GM12878 (cell line): ENCODE measurements around the gene SUPT4H1. TPM values are rescaled to one million over a fixed set of nuclear protein-coding genes. Genes with fewer than 3 reads are reported as not detected.

ENCODE experiments used
- ATF7 ChIP-seq: fragments of 450-650 bp; IDR thresholded peaks from 2 replicates; pipeline ENCODE4 v1.6.1; 2016; ENCODE audit warnings: low read depth, mild to moderate bottlenecking
- DPF2 ChIP-seq: fragments of 450-650 bp; IDR thresholded peaks from 2 replicates; pipeline ENCODE4 v1.6.1; 2017; ENCODE audit warnings: mild to moderate bottlenecking
- EED ChIP-seq: sonication (generic); IDR thresholded peaks from 2 replicates; pipeline ENCODE4 v1.6.1; 2016; ENCODE audit warnings: antibody characterized with exemption, low read depth
- GATAD2B ChIP-seq: fragments of 450-650 bp; conservative IDR thresholded peaks from 2 replicates; pipeline ENCODE4 v1.6.1; 2017; ENCODE audit warnings: low read depth, mild to moderate bottlenecking, moderate library complexity
- IKZF1 ChIP-seq: fragments of 450-650 bp; conservative IDR thresholded peaks from 2 replicates; pipeline ENCODE4 v1.6.1; 2017; ENCODE audit warnings: antibody characterized with exemption, mild to moderate bottlenecking
- IRF4 ChIP-seq: IDR thresholded peaks from 2 replicates; pipeline ENCODE4 v1.6.1; 2011; ENCODE audit warnings: low read depth, low read length
- JUND ChIP-seq: IDR thresholded peaks from 2 replicates; pipeline ENCODE4 v1.6.1; 2012; ENCODE audit warnings: low read depth, mild to moderate bottlenecking, low read length, improper control_type of control experiment, moderate library complexity
- MEF2B ChIP-seq: fragments of 450-650 bp; IDR thresholded peaks from 2 replicates; pipeline ENCODE4 v1.6.1; 2018; ENCODE audit warnings: mild to moderate bottlenecking, moderate library complexity; ENCODE audit not compliant: partially characterized antibody, poor library complexity, severe bottlenecking
- MTA3 ChIP-seq: IDR thresholded peaks from 2 replicates; pipeline ENCODE4 v1.6.1; 2012; ENCODE audit warnings: low read length, inconsistent platforms, borderline replicate concordance
- PML ChIP-seq: IDR thresholded peaks from 2 replicates; pipeline ENCODE4 v1.6.1; 2012; ENCODE audit warnings: low read length, inconsistent platforms
- POLR2AphosphoS5 ChIP-seq: IDR thresholded peaks from 2 replicates; pipeline ENCODE4 v1.6.1; 2011; ENCODE audit warnings: mild to moderate bottlenecking, low read length, inconsistent platforms
- POU2F2 ChIP-seq: IDR thresholded peaks from 3 replicates; pipeline ENCODE4 v1.6.1; 2011; ENCODE audit warnings: low read depth, mild to moderate bottlenecking, low read length, borderline replicate concordance
- RAD51 ChIP-seq: fragments of 450-650 bp; IDR thresholded peaks from 2 replicates; pipeline ENCODE4 v1.6.1; 2016; ENCODE audit warnings: moderate library complexity, mild to moderate bottlenecking, inconsistent platforms
- SMARCA5 ChIP-seq: fragments of 450-650 bp; IDR thresholded peaks from 2 replicates; pipeline ENCODE4 v1.6.1; 2017; ENCODE audit warnings: mild to moderate bottlenecking
- SRF ChIP-seq, 2 experiments: IDR thresholded peaks; 2 replicates each; pipeline ENCODE4 v1.6.1; 2011; ENCODE audit warnings: low read depth in 2 of 2, low read length in 2 of 2, mild to moderate bottlenecking in 1 of 2, moderate library complexity in 1 of 2
- STAT3 ChIP-seq: IDR thresholded peaks from 2 replicates; pipeline ENCODE4 v1.6.1; 2011; ENCODE audit warnings: low read depth, low read length, improper control_type of control experiment
- WRNIP1 ChIP-seq: IDR thresholded peaks from 2 replicates; pipeline ENCODE4 v1.6.1; 2011; ENCODE audit warnings: low read depth, low read length, improper control_type of control experiment, borderline replicate concordance
- ZNF217 ChIP-seq: fragments of 450-650 bp; IDR thresholded peaks from 2 replicates; pipeline ENCODE4 v1.6.1; 2017; ENCODE audit warnings: antibody characterized with exemption, mild to moderate bottlenecking
- polyA plus RNA-seq, 11 experiments: library from polyadenylated mRNA; depleted of rRNA in 4 of 11; unstranded in 6 of 11; stranded (reverse) in 5 of 11; fragments of >200 nt; fragmentation: Nextera tagmentation in 4 of 11; fragmentation: Illumina TruSeq in 1 of 11; extraction: Ambion mirVana in 4 of 11; extraction: Trizol in 1 of 11; gene quantifications; 1 replicate in 1 of 11; 2 replicates in 10 of 11; pipeline versions ENCODE4 v1.2.1 to v1.2.3, GENCODE V29; 2011 to 2016; ENCODE audit warnings: inconsistent platforms in 2 of 11, missing spikeins in 2 of 11, low read depth in 1 of 11
- total RNA-seq, 4 experiments: library from RNA; depleted of rRNA in 3 of 4; stranded (reverse); fragments of >200 nt in 3 of 4; fragmentation: Illumina TruSeq in 1 of 4; extraction: Trizol in 1 of 4; gene quantifications; 2 replicates each; pipeline versions ENCODE4 v1.2.1 to v1.2.3, GENCODE V29; 2013 to 2021
- TF ChIP-seq, protein P1 (sequence below): fragments of 450-650 bp; IDR thresholded peaks from 2 replicates; pipeline ENCODE4 v1.6.1; 2018; ENCODE audit warnings: borderline replicate concordance, mild to moderate bottlenecking; ENCODE audit not compliant: partially characterized antibody
- TF ChIP-seq, protein P2 (sequence below): IDR thresholded peaks from 2 replicates; pipeline ENCODE4 v1.6.1; 2011; ENCODE audit warnings: borderline replicate concordance, low read depth, mild to moderate bottlenecking, moderate library complexity, mixed read lengths, low read length; ENCODE audit not compliant: insufficient read depth; ENCODE audit errors: extremely low read length
- TF ChIP-seq, protein P3 (sequence below): fragments of 450-650 bp; conservative IDR thresholded peaks from 2 replicates; pipeline ENCODE4 v1.6.1; 2017; ENCODE audit warnings: mild to moderate bottlenecking, moderate library complexity
- TF ChIP-seq, protein P4 (sequence below): fragments of 150-350 bp; IDR thresholded peaks from 2 replicates; pipeline ENCODE4 v1.6.1; 2016; ENCODE audit warnings: low read depth, low read length

Gene SUPT4H1
- total and polyA plus RNA-seq, 10 of the 15 experiments (the other 5 are each of a cell fraction or from before 2014, with no cell fraction given), result 83.8 to 293 (median 128) TPM

DNA sequence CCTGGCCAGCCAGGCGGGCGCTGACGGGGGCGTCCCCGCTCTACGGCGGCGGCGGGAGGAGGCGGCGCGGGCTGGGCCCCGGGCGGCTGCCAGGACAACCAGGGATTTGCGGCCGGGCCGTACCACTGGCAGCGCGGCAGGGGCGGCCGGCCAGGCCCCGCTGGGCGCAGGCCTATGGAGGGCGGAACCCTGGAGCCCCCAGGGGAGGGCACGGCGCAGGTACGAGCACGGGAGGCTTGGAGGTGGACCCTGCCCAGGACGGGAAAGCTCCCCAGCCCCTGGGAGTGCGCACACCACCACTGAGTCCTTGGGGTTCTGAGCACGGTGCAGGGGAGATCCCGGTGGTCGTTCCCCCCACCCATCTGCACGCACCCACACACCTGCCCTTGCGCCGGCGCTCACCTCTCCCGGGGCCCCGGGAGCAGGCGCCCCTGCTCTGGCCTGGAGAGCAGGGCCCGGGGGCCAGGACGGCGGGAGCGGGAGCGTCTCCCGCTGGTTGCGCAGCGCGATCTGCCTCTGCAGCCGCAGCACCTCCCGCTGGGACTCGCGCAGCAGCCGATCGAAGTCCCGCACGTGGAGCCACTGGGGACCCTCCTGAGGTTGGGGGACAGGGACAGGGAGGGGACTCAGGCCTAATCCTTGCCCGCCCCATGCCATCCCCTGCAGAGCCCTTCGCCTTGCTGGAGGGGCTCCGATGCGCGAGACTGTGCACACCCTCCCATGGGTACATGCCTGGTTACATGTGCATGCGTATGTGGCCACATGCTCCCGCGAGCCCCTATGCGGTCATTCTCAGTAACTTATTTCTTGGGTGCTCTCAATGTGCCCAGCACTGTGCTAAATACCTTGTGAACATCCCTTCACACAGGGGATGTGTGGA, 27.4 kb downstream of the SUPT4H1 start (continued):
- TF ChIP-seq WRNIP1, result no peak
- TF ChIP-seq STAT3, result no peak
- no peak for TF ChIP-seq SRF (IDR thresholded peaks at IDR 0.05; ENCODE audit: low read depth in 2 of 2, low read length in 2 of 2)
- TF ChIP-seq SMARCA5, result 0 out of 2 replicates have a peak, but pooled peaks have one; percentile 20
- TF ChIP-seq, protein P1, sequence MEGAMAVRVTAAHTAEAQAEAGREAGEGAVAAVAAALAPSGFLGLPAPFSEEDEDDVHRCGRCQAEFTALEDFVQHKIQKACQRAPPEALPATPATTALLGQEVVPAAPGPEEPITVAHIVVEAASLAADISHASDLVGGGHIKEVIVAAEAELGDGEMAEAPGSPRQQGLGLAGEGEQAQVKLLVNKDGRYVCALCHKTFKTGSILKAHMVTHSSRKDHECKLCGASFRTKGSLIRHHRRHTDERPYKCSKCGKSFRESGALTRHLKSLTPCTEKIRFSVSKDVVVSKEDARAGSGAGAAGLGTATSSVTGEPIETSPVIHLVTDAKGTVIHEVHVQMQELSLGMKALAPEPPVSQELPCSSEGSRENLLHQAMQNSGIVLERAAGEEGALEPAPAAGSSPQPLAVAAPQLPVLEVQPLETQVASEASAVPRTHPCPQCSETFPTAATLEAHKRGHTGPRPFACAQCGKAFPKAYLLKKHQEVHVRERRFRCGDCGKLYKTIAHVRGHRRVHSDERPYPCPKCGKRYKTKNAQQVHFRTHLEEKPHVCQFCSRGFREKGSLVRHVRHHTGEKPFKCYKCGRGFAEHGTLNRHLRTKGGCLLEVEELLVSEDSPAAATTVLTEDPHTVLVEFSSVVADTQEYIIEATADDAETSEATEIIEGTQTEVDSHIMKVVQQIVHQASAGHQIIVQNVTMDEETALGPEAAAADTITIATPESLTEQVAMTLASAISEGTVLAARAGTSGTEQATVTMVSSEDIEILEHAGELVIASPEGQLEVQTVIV, result no peak
- TF ChIP-seq, protein P2, sequence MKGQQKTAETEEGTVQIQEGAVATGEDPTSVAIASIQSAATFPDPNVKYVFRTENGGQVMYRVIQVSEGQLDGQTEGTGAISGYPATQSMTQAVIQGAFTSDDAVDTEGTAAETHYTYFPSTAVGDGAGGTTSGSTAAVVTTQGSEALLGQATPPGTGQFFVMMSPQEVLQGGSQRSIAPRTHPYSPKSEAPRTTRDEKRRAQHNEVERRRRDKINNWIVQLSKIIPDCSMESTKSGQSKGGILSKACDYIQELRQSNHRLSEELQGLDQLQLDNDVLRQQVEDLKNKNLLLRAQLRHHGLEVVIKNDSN, result no peak
- peak; percentile 11; the same call in 1 of the 3 replicates for TF ChIP-seq POU2F2
- no peak for TF ChIP-seq ZNF217
- peak; percentile 45; the same call in 1 of the 2 replicates for TF ChIP-seq IKZF1
- TF ChIP-seq JUND, result peak; percentile 62; the same call in 1 of the 2 replicates
- TF ChIP-seq GATAD2B, result peak; percentile 76; the same call in 1 of the 2 replicates
- peak; percentile 29; the same call in 1 of the 2 replicates for TF ChIP-seq ATF7
- no peak for TF ChIP-seq DPF2
- TF ChIP-seq POLR2AphosphoS5, result peak; percentile 74
- TF ChIP-seq MTA3, result no peak
- no peak for TF ChIP-seq MEF2B
- TF ChIP-seq, protein P3, sequence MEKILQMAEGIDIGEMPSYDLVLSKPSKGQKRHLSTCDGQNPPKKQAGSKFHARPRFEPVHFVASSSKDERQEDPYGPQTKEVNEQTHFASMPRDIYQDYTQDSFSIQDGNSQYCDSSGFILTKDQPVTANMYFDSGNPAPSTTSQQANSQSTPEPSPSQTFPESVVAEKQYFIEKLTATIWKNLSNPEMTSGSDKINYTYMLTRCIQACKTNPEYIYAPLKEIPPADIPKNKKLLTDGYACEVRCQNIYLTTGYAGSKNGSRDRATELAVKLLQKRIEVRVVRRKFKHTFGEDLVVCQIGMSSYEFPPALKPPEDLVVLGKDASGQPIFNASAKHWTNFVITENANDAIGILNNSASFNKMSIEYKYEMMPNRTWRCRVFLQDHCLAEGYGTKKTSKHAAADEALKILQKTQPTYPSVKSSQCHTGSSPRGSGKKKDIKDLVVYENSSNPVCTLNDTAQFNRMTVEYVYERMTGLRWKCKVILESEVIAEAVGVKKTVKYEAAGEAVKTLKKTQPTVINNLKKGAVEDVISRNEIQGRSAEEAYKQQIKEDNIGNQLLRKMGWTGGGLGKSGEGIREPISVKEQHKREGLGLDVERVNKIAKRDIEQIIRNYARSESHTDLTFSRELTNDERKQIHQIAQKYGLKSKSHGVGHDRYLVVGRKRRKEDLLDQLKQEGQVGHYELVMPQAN, result 0 out of 2 replicates have a peak, but pooled peaks have one; percentile 53
- TF ChIP-seq PML, result no peak
- no peak for TF ChIP-seq IRF4
- no peak for TF ChIP-seq RAD51
- TF ChIP-seq, protein P4, sequence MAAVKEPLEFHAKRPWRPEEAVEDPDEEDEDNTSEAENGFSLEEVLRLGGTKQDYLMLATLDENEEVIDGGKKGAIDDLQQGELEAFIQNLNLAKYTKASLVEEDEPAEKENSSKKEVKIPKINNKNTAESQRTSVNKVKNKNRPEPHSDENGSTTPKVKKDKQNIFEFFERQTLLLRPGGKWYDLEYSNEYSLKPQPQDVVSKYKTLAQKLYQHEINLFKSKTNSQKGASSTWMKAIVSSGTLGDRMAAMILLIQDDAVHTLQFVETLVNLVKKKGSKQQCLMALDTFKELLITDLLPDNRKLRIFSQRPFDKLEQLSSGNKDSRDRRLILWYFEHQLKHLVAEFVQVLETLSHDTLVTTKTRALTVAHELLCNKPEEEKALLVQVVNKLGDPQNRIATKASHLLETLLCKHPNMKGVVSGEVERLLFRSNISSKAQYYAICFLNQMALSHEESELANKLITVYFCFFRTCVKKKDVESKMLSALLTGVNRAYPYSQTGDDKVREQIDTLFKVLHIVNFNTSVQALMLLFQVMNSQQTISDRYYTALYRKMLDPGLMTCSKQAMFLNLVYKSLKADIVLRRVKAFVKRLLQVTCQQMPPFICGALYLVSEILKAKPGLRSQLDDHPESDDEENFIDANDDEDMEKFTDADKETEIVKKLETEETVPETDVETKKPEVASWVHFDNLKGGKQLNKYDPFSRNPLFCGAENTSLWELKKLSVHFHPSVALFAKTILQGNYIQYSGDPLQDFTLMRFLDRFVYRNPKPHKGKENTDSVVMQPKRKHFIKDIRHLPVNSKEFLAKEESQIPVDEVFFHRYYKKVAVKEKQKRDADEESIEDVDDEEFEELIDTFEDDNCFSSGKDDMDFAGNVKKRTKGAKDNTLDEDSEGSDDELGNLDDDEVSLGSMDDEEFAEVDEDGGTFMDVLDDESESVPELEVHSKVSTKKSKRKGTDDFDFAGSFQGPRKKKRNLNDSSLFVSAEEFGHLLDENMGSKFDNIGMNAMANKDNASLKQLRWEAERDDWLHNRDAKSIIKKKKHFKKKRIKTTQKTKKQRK, result no peak
- no peak for TF ChIP-seq EED
